Subcutaneous adipose tissue (tissue), 4 donors: Measurements from ENCODE around the gene KDM1B. TPM values are rescaled to one million over a fixed set of nuclear protein-coding genes. Genes with fewer than 3 reads are reported as not detected.

ENCODE experiments used
- total RNA-seq, 4 donors: library from RNA; depleted of rRNA; stranded (reverse); fragments of >200 nt; gene quantifications; one replicate each; pipeline ENCODE4 v1.1.0, GENCODE V29; 2016
- TF ChIP-seq, protein P1 (sequence below): fragments of 450-650 bp; IDR thresholded peaks from one replicate; pipeline ENCODE4 v1.5.1; 2016; ENCODE audit warnings: low read depth, mild to moderate bottlenecking, control low read depth, antibody characterized with exemption, moderate library complexity

Gene KDM1B
- total RNA-seq, 4 donors from 2014 or later: 11.9 to 15.8 (median 14.9) TPM

GRCh38 chr6:18151801-18152200 lies 3.4 kb upstream of the KDM1B start:
- TF ChIP-seq, protein P1, sequence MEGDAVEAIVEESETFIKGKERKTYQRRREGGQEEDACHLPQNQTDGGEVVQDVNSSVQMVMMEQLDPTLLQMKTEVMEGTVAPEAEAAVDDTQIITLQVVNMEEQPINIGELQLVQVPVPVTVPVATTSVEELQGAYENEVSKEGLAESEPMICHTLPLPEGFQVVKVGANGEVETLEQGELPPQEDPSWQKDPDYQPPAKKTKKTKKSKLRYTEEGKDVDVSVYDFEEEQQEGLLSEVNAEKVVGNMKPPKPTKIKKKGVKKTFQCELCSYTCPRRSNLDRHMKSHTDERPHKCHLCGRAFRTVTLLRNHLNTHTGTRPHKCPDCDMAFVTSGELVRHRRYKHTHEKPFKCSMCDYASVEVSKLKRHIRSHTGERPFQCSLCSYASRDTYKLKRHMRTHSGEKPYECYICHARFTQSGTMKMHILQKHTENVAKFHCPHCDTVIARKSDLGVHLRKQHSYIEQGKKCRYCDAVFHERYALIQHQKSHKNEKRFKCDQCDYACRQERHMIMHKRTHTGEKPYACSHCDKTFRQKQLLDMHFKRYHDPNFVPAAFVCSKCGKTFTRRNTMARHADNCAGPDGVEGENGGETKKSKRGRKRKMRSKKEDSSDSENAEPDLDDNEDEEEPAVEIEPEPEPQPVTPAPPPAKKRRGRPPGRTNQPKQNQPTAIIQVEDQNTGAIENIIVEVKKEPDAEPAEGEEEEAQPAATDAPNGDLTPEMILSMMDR: no peak

DNA sequence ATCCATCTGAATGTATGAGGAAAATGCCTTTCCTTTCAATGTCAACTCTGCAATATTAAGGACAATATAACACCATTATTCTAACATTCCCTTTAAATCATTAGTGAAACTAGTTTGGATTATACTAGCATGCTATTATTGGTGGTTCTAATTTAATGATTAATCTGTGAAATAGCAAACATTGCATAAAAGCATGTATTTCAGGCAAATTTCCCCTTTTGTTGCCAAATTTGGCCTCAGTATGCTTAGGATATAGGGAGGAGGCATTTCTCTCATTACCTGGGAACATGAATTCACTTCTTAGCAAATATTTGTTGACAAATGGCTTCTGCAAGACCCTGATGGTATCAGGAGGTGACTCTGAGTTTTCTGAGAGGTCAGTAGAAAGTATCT lies 1.9 kb upstream of the KDM1B start:
- TF ChIP-seq, protein P1: no peak

GRCh38 chr6:18154507-18155149 lies 594 bp upstream of the KDM1B start, which contains the start of gene TPMT:
Gene TPMT, minus strand, starts transcription at chr6:18155077. Its CDS starts 5,950 bp downstream, at chr6:18149127.
- TF ChIP-seq, protein P1: no peak

- TF ChIP-seq, protein P1: no peak
These were observed 721 bp downstream of the KDM1B start for GRCh38 chr6:18155864-18156421.

- TF ChIP-seq, protein P1: no peak
These were observed 5.7 kb downstream of the KDM1B start for GRCh38 chr6:18160911-18161310.

GRCh38 chr6:18161431-18161830 lies 6.2 kb downstream of the KDM1B start:
- TF ChIP-seq, protein P1: no peak

DNA sequence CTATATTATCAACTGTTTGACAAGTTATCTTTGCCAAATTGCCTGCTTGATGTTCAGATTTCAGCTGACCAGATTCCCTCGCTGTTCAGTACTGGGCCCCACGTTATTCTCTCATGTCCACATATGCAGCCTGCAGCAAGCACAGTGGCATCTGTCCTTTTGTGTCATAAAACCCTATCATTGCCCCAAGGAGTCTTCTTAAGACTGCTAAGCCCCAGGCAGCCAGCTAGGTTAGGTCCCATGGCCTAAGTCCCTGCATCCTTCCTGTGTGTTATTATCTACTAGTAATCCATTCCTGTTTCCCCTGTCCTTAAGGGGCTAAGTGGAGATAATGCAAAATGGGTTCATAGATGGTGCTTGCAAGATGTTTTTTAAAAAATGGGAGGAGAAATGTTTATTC lies 7.2 kb downstream of the KDM1B start:
- TF ChIP-seq, protein P1: no peak
